ENCODE measurements around the gene PTBP1.

The PTBP1 gene

DNA sequence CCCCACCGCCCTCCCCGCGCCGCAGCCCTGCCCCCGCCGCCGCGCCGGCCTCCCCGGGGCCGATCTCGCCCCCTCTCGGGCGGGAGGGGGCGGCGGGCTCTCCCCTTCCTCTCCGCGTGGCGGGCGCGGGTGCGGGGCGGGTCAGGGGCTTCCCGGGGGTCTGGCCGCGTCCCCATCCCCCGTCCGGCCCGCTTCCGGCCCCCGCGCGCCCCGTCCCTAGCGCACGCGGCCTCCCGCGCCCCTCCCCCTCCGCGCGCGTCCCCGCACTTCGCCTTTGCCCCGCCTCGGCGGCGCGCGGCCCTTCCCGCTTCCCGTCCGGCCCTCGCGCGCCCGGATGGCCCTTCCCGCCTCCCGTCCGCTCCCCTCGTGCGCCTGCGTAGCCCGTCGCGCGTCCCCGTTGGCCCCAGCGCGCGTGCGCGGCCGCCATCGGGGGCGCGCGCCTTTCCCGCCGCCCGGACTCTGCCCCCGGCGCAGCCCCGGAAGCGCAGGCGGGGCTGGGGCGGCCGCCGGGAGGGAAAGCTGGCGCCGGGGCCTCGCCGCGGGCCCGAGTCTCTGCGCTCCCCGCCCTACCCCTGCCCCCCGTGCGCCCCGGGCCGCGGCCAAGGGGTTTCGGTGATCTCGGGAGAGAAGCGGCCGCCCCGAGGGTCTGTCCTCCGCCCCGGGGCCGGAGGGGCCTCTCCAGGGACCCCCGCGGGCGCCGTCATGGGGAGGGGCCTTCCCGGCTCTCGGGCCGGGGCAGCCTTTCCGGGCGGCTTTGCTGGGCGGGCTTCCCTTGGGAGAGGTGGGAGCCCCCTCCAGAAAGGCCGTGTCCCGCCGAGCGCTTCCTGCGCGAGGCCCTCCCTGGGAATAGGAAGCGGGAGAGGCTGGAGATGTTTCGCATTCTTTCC lies 519 bp downstream of the PTBP1 start:
- peak overlapping the region; percentile 84 for H3K4me3 ChIP-seq (ENCODE audit: low read length)
- TF ChIP-seq, protein P1, sequence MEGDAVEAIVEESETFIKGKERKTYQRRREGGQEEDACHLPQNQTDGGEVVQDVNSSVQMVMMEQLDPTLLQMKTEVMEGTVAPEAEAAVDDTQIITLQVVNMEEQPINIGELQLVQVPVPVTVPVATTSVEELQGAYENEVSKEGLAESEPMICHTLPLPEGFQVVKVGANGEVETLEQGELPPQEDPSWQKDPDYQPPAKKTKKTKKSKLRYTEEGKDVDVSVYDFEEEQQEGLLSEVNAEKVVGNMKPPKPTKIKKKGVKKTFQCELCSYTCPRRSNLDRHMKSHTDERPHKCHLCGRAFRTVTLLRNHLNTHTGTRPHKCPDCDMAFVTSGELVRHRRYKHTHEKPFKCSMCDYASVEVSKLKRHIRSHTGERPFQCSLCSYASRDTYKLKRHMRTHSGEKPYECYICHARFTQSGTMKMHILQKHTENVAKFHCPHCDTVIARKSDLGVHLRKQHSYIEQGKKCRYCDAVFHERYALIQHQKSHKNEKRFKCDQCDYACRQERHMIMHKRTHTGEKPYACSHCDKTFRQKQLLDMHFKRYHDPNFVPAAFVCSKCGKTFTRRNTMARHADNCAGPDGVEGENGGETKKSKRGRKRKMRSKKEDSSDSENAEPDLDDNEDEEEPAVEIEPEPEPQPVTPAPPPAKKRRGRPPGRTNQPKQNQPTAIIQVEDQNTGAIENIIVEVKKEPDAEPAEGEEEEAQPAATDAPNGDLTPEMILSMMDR (conservative IDR thresholded peaks at IDR 0.05; ENCODE audit: low read length): no peak
- peak; percentile 87 for DNase-seq (ENCODE audit: low read depth)

DNA sequence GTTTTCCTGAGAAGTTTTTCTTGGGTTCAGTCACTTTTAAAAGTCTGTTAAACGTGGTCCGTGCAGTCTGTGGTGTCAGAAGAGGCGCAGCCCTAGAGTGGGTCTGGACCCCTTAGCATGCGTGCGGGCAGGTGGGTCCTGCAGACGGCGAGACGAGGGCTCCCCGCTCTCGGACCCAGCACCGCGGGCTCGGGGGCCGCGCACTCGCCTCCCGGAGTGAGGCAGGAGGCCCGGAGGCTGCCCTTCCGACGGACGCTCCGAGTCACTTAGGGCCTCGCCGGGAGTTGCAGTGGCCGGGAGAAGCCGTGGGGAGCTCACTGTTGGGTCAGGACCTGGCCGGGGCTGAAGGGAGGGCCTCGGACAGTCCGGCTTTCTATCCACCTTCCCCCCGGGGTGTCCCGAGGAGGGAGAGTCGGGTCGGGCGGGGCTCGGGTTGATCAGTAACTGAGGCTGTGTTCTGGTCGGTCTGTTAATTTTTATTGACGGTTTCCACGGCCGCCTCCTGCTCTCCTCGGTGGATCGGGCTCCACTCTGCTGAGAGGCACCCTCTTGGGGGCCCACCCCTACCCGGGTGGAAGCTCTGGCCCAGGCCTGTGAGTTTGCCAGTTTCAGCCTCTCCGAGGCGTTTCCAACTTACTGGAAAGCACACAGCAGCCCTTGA lies 1.3 kb downstream of the PTBP1 start:
- TF ChIP-seq, protein P1 (conservative IDR thresholded peaks at IDR 0.05; ENCODE audit: low read length): no peak
- no peak for DNase-seq (ENCODE audit: low read depth)

DNA sequence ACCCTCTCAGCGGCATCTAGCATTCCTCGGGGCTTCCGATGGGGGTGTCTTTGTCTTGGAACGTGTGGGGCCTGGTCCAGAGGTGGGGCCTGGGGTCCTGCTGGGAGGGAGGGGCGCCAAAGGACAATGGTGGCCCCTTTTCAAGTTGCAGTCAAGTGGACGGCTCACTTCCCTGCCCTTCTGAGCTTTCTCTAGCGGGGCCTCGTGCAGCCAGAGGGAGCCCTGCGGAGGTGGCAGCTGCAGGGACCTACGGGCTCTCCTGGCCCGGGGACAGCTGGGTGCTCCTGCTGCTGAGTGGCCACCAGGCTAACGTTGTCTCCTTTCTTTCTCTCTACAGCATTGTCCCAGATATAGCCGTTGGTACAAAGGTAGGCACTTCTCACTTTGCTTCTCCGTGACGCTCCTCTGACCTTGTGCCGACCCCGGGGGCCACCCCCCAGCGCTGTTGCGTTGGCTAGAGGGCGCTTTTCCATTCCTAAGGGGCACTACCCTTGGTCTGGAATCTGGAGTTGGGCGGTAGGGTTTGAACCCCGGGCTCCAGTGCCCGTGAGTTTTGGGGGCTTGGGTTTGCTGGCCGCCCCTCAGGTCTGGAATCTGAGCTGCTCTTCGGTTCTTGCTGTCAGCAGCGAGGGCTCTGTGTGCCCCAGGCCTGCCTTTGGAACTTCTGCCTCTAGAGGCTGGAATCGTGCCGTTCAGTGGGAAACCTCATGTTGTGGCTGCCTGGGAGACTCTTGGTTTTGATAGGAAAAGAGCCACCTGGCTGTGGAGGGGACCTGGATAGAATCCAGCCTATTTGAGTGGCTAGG lies 2.0 kb downstream of the PTBP1 start:
- TF ChIP-seq, protein P1 (conservative IDR thresholded peaks at IDR 0.05; ENCODE audit: low read length): peak; percentile 51
- peak overlapping the region; percentile 84 for H3K4me3 ChIP-seq (ENCODE audit: low read length)
- peak; percentile 53 for DNase-seq (ENCODE audit: low read depth)

More for the DNA sequence above, 1.3 kb downstream of the PTBP1 start:
- H3K4me3 ChIP-seq (ENCODE audit: low read length): peak overlapping the region; percentile 84

DNA sequence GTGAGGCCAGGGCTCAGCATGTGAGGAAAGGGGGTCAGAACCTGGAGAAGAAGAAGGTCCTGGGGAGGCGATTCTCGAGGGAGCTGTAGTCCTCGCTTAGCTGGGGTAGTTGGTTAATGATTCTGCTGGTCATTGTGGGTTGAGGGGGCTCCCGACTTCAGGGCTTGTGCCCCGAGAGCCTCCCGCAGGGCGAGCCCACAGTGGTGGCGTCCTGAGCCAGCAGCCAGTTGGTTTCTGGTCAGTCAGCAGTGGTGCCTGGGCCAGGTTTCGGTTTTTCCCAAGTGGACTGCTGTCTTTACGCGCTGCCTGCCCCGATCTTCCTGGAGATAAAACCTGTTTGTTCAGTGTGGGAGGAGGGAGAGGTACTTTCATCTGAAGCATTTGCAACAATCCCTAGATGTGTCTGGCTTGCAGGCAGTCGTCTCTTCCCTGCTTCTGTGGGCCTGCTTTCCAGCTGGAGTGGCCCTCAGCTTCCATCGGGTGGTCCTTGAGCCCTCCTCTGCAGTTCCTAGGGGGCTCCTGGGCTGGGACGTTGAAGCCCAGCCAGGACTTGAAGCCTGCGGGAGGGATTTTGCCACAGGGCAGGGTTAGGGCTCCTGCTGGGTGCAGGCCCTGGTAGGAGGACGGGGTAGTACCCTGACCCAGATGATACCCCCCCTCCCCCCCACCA lies 3.2 kb downstream of the PTBP1 start:
- TF ChIP-seq, protein P1 (conservative IDR thresholded peaks at IDR 0.05; ENCODE audit: low read length): no peak
- no peak for DNase-seq (ENCODE audit: low read depth)
- H3K4me3 ChIP-seq (ENCODE audit: low read length): peak overlapping the region; percentile 41

DNA sequence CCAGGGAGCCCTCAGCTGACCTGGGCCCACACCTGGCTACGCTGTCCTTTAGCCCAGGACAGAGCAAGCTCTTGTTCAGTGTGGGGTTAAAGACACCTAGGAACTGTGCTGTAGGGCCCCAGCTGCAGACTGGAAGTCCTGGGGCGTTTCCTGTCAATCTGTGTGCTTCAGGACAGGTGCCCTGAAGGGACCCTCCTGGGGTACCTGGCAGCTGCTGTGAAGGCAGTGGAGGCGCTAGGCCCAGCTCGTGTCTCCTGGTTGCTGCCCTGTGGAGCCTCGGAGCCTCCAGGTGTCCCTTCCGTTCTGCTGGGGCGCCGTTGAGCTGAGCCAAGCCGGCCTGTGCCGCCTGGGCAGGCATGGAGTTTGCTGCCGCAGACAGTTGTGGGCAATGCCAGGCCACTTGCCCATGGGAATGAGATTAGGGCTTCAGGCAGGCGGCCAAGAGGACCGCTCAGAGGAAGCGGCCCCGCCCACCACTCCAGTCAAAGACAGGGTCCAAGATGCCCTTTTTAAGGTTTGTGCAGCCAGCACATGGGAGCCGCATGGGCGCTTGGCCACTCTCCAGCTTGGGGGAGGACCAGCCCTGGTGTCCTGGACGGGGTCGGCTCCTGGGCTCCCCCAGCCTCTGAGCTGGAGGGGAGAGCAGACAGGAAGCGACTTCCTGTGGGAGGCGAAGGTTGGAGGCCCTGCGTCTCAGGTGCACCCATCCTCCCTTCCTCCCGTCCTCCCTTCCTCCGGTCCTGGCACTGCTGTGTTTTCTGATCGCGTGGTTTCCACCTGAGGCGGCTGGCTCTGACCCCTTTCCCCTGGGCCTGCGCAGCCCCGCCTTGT lies 4.0 kb downstream of the PTBP1 start:
- peak overlapping the region; percentile 41 for H3K4me3 ChIP-seq (ENCODE audit: low read length)
- TF ChIP-seq, protein P1 (conservative IDR thresholded peaks at IDR 0.05; ENCODE audit: low read length): no peak
- DNase-seq (ENCODE audit: low read depth): peak; percentile 44
